ENCODE measurements around the gene NR1H4.

NR1H4 gene

GRCh38 chr12:100512692-100513091, 39.0 kb downstream of the NR1H4 start:
- Mint-ChIP-seq H3K4me3 (no peak overlapping the region), H3K36me3 (ENCODE audit: low read depth) (no peaks in the 10 kb centered on the region), H3K4me1 (ENCODE audit: low read depth) (no peaks in the 10 kb centered on the region), H3K27me3 (peaks cover 7% of the 10 kb centered on the region), H3K9me3 (no peaks in the 10 kb centered on the region), H3K27ac (no peak overlapping the region)
- DNase-seq: no peak

GRCh38 chr12:100515968-100516367, 42.3 kb downstream of the NR1H4 start:
- peaks cover 10% of the 10 kb centered on the region for H3K27me3 Mint-ChIP-seq
- no peak for DNase-seq
- no peaks in the 10 kb centered on the region for H3K36me3 Mint-ChIP-seq (ENCODE audit: low read depth)
- H3K4me1 Mint-ChIP-seq (ENCODE audit: low read depth): no peaks in the 10 kb centered on the region
- no peak overlapping the region for H3K4me3 Mint-ChIP-seq
- no peak overlapping the region for H3K27ac Mint-ChIP-seq
- no peaks in the 10 kb centered on the region for H3K9me3 Mint-ChIP-seq

- Mint-ChIP-seq H3K9me3 (no peaks in the 10 kb centered on the region), H3K27ac (no peak overlapping the region), H3K4me3 (no peak overlapping the region), H3K36me3 (ENCODE audit: low read depth) (no peaks in the 10 kb centered on the region), H3K4me1 (ENCODE audit: low read depth) (no peaks in the 10 kb centered on the region), H3K27me3 (peaks cover 10% of the 10 kb centered on the region)
- no peak for DNase-seq
These were observed 44.7 kb downstream of the NR1H4 start for GRCh38 chr12:100518376-100518775.

GRCh38 chr12:100520048-100520769, 46.5 kb downstream of the NR1H4 start:
- no peaks in the 10 kb centered on the region for H3K4me1 Mint-ChIP-seq (ENCODE audit: low read depth)
- peaks cover 12% of the 10 kb centered on the region for H3K27me3 Mint-ChIP-seq
- DNase-seq: no peak
- no peaks in the 10 kb centered on the region for H3K9me3 Mint-ChIP-seq
- H3K27ac Mint-ChIP-seq: no peak overlapping the region
- H3K4me3 Mint-ChIP-seq: no peak overlapping the region
- no peaks in the 10 kb centered on the region for H3K36me3 Mint-ChIP-seq (ENCODE audit: low read depth)

DNA sequence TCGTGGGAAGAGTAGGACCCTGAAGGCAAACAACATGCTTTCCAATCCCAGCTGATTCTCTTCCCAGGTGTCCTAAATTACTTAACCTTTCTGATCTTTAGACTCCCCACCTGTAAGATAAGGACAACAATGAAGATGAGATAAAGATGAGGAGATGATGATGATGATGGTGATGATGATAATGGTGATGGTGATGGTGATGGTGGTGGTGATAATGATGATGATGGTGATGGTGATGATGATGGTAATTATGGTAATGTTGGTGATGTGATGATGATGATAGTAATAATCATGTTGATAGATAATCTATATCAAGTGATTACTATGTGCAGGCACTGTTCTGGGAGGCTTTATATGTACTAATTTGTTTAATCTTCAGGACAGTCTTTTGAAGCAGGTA, 48.3 kb downstream of the NR1H4 start:
- H3K27me3 Mint-ChIP-seq: peaks cover 16% of the 10 kb centered on the region
- H3K27ac Mint-ChIP-seq: no peak overlapping the region
- no peak overlapping the region for H3K4me3 Mint-ChIP-seq

DNA sequence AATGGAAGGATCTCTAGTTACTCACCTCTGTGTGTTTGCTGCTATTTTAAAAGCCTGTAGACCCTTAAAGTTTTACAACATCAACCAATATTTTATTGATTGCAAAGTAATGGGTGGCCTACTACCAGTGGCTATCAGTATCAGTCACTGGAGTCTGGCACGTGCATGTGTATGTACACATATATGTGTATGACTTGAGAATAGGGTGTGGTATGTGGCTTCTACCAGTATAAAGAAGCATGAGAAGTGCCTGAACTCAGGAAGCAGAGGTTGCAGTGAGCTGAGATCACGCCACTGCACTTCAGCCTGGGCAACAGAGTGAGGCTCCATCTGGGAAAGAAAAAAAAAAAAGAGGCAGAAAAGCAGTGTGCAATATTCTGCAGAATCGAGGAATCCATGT, 54.4 kb downstream of the NR1H4 start:
- H3K9me3 Mint-ChIP-seq: no peaks in the 10 kb centered on the region
- H3K36me3 Mint-ChIP-seq (ENCODE audit: low read depth): no peaks in the 10 kb centered on the region
- H3K27ac Mint-ChIP-seq: no peak overlapping the region
- no peaks in the 10 kb centered on the region for H3K4me1 Mint-ChIP-seq (ENCODE audit: low read depth)
- peaks cover 15% of the 10 kb centered on the region for H3K27me3 Mint-ChIP-seq
- DNase-seq: no peak
- no peak overlapping the region for H3K4me3 Mint-ChIP-seq

More for the DNA sequence above, 48.3 kb downstream of the NR1H4 start:
- DNase-seq: no peak
- H3K9me3 Mint-ChIP-seq: no peaks in the 10 kb centered on the region
- no peaks in the 10 kb centered on the region for H3K4me1 Mint-ChIP-seq (ENCODE audit: low read depth)
- no peaks in the 10 kb centered on the region for H3K36me3 Mint-ChIP-seq (ENCODE audit: low read depth)

DNA sequence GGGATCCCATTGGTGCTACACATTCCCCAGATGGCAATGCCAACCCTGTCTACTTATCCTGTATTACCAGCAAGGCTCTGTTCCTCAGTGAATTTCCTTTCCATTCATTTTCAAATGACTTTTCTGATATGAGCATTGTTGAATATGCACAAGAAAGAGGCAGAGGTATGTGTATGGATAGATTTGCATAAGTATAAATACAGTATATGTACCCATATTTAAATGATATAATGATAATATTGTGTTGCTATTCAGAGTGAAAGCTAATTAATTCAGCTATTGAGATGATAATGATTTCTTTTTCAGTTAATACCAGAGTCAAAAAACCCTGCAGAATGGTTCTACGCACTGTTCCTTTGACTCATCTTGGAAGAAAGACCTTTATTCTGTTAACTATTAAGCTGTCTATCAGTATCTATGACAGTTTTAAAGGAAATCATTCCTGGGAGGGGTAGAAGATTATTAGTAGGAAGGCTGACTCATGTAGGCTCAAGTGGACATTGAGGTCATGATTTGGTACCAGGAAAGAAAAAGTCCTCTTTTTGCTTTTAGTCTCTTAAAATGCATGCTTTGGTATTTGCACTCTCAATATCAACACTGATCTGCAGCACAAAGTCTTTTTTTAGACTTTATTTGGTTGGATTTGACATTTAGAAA, 54.9 kb downstream of the NR1H4 start:
- Mint-ChIP-seq H3K36me3 (ENCODE audit: low read depth) (no peaks in the 10 kb centered on the region), H3K27ac (no peak overlapping the region), H3K9me3 (no peaks in the 10 kb centered on the region), H3K4me1 (ENCODE audit: low read depth) (no peaks in the 10 kb centered on the region), H3K4me3 (no peak overlapping the region), H3K27me3 (peaks cover 15% of the 10 kb centered on the region)
- DNase-seq: no peak

DNA sequence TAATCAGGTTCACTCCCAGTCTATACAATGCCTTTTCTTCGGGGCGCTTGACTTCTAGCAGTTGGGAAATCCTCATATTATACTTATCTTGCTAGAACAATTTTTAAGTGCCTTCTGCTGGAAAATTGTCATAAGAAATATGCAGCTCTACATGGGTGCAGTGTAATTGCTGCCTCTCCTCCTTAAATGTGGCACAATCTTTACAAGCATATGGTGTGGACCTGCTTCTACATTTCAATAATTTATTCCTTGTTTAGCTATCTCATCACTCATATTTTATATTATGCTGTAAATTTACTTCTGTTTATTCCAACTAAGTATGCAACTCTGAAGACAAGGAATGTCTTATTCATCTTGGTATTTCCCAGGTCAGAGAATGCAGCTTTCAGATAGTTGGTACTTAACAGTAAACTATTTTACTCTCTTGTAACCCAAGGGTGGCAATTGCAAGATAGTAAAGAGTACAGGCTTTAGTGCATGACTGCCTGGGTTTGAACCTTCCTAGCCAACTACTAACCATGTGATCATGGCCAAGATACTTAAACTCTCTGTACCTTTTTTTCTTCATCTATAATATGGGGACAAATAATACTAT, 56.2 kb downstream of the NR1H4 start:
- Mint-ChIP-seq H3K36me3 (ENCODE audit: low read depth) (no peaks in the 10 kb centered on the region), H3K4me3 (no peak overlapping the region)
- no peak for DNase-seq

DNA sequence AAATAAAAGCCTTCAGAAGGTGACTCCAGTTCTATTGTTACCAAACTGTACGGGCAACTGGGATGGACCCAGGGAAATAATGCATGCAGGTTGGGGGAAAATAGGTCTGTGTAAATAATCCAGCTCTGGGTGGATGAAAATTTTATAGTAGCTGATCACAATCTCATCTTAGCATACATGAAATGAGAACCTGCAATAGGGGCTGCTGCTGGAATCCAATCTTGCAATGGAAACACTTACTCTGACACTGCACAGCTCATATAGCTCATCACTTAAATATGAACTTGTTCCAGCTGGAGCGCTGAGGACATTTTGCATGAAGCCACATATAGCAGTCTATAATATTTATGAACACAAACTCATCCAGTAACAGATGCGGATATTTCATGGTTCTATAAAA, 59.7 kb downstream of the NR1H4 start:
- Mint-ChIP-seq H3K27me3 (peaks cover 15% of the 10 kb centered on the region), H3K27ac (no peak overlapping the region), H3K9me3 (no peaks in the 10 kb centered on the region), H3K4me1 (ENCODE audit: low read depth) (no peaks in the 10 kb centered on the region), H3K4me3 (no peak overlapping the region), H3K36me3 (ENCODE audit: low read depth) (no peaks in the 10 kb centered on the region)
- no peak for DNase-seq

More for the DNA sequence above, 56.2 kb downstream of the NR1H4 start:
- H3K27me3 Mint-ChIP-seq: peaks cover 18% of the 10 kb centered on the region
- H3K4me1 Mint-ChIP-seq (ENCODE audit: low read depth): no peaks in the 10 kb centered on the region
- no peak overlapping the region for H3K27ac Mint-ChIP-seq
- H3K9me3 Mint-ChIP-seq: no peaks in the 10 kb centered on the region

- Mint-ChIP-seq H3K4me1 (ENCODE audit: low read depth) (no peaks in the 10 kb centered on the region), H3K4me3 (no peak overlapping the region), H3K27ac (no peak overlapping the region), H3K36me3 (ENCODE audit: low read depth) (no peaks in the 10 kb centered on the region), H3K9me3 (no peaks in the 10 kb centered on the region), H3K27me3 (peaks cover 19% of the 10 kb centered on the region)
- no peak for DNase-seq
These were observed 61.1 kb downstream of the NR1H4 start for GRCh38 chr12:100534625-100535227.

DNA sequence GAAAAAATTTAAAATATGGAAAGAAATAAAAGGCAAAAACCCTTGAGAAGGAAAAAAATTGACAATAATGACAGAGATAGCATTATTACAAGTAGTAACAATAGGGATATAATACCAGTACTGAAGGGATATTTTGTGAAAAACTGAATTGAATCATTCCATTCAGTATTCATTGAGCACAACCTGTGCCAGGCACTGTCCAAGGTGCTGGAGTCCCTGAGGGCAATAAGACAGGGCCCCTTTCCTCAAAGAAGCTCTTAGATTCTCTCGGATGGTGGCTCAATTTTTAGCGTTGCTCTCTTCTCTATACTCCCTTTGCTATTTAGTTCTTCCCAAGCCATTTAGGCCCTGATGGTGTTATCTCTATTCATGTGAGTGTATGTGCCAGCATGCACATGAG, 65.5 kb downstream of the NR1H4 start:
- Mint-ChIP-seq H3K4me3 (no peak overlapping the region), H3K4me1 (ENCODE audit: low read depth) (no peaks in the 10 kb centered on the region), H3K36me3 (ENCODE audit: low read depth) (no peaks in the 10 kb centered on the region), H3K27me3 (peaks cover 11% of the 10 kb centered on the region), H3K27ac (no peak overlapping the region), H3K9me3 (no peaks in the 10 kb centered on the region)
- DNase-seq: no peak

GRCh38 chr12:100544165-100544564, 70.5 kb downstream of the NR1H4 start:
- Mint-ChIP-seq H3K27me3 (peaks cover 18% of the 10 kb centered on the region), H3K4me1 (ENCODE audit: low read depth) (no peaks in the 10 kb centered on the region), H3K27ac (no peak overlapping the region), H3K9me3 (no peaks in the 10 kb centered on the region), H3K4me3 (no peak overlapping the region), H3K36me3 (ENCODE audit: low read depth) (no peaks in the 10 kb centered on the region)
- no peak for DNase-seq

- no peak for DNase-seq
- Mint-ChIP-seq H3K27ac (no peak overlapping the region), H3K9me3 (no peaks in the 10 kb centered on the region), H3K36me3 (ENCODE audit: low read depth) (no peaks in the 10 kb centered on the region), H3K4me1 (ENCODE audit: low read depth) (no peaks in the 10 kb centered on the region), H3K27me3 (peaks cover 12% of the 10 kb centered on the region), H3K4me3 (no peak overlapping the region)
These were observed 71.4 kb downstream of the NR1H4 start for GRCh38 chr12:100545092-100545491.

- Mint-ChIP-seq H3K4me1 (ENCODE audit: low read depth) (no peaks in the 10 kb centered on the region), H3K36me3 (ENCODE audit: low read depth) (no peaks in the 10 kb centered on the region), H3K27me3 (peaks cover 9% of the 10 kb centered on the region), H3K9me3 (no peaks in the 10 kb centered on the region), H3K4me3 (no peak overlapping the region), H3K27ac (no peak overlapping the region)
- no peak for DNase-seq
These were observed 80.3 kb downstream of the NR1H4 start for GRCh38 chr12:100553936-100554335.

DNA sequence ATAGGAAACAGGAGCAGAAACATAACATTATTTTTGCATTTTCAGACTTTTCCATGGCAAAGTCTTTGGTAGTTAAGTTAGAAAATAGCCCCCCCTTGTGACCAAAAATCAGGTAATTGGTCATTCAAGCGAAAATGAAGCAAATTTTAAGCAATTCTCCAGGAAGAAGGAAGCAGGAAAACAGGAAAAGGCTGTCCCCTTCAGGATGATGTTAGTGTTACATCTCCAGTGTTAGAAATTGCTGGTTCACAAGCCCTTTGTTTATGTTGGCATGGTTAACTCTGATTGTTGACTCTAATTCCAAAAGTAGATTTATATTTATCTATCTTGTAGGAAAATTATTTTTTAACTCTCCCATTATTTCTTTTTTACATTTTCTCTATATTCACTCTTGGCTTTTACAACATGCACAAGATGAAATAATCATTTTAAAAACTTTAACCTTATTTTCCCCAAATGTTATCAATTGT, 81.0 kb downstream of the NR1H4 start:
- no peak overlapping the region for H3K27ac Mint-ChIP-seq
- H3K36me3 Mint-ChIP-seq (ENCODE audit: low read depth): no peaks in the 10 kb centered on the region
- DNase-seq: no peak
- no peak overlapping the region for H3K4me3 Mint-ChIP-seq
- H3K9me3 Mint-ChIP-seq: no peaks in the 10 kb centered on the region
- H3K27me3 Mint-ChIP-seq: peaks cover 9% of the 10 kb centered on the region
- H3K4me1 Mint-ChIP-seq (ENCODE audit: low read depth): no peaks in the 10 kb centered on the region
